HG03280 (cell line): ENCODE measurements around the gene PROX2.

Source experiments
- ATAC-seq: cut with Tn5 transposase; IDR thresholded peaks from one replicate; pipeline ENCODE4 v1.9.1; 2021; ENCODE audit warnings: mild to moderate bottlenecking, moderate library complexity; ENCODE audit not compliant: unreplicated experiment

PROX2 gene

GRCh38 chr14:74882103-74882920 lies 6.4 kb upstream of the PROX2 start:
- peak; percentile 43 for ATAC-seq

DNA sequence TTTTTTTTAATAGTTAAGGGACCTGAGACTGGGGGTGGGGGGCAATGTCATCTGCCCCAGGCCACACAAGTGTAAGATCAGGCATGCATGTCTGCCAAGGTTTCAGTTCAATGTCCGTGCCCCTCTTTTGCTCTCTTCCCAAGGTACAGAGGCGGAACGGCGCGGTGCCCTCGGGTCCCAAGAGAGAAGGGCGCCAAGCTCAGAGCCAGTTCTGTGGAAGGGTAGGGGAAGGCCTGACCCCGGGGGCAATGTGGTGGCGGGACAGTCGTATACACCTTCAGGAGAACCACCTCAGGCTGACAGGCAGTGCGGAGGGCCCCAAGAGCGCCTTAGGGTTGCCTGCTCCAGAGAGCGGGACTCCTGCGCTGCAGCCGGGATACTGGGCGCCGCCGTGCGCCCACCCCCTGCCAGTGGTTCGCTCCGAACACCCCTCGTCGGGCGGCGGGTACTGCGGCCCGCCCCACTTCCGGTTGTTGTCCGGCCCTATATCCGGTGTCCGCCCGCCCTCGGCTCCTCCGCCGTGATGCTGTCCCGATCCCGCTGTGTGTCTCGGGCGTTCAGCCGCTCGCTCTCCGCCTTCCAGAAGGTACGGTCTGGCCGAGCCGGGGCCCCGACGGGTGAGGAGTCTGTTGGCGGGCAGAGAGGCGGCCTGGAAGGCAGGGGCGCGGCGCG lies 5.6 kb upstream of the PROX2 start, which contains the start of gene DLST:
Gene DLST (plus strand): TSS at position 486 of the 672 bp plus-strand sequence. CDS start 38 bp downstream, at position 524.
- ATAC-seq: peak; percentile 95

- no peak for ATAC-seq
These were observed 3.7 kb upstream of the PROX2 start for GRCh38 chr14:74879427-74880182.

GRCh38 chr14:74875204-74875603 lies 741 bp downstream of the PROX2 start:
- no peak for ATAC-seq

- ATAC-seq: no peak
These were observed 4.1 kb downstream of the PROX2 start for GRCh38 chr14:74871819-74872218.

GRCh38 chr14:74868739-74869138 lies 7.2 kb downstream of the PROX2 start:
- ATAC-seq: no peak

DNA sequence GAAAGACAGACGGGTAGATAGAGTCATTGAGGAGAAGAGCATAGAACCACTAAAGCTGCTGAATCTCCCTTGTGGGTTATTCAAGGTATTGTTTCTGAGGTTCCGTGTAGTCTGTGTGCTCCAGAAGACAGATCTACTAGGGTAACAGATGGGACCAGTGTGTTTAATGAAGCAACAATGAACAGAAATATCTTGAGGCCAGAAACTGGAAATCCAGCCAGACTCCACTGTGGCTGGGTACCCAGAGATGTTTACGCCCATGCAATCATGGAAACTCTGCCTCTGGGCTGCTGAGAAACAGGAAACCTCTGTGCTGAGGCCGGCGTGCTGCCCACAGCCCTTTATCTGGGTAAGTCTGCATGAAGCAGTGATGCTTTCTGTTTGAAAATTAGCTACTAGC lies 8.3 kb downstream of the PROX2 start:
- ATAC-seq: no peak

DNA sequence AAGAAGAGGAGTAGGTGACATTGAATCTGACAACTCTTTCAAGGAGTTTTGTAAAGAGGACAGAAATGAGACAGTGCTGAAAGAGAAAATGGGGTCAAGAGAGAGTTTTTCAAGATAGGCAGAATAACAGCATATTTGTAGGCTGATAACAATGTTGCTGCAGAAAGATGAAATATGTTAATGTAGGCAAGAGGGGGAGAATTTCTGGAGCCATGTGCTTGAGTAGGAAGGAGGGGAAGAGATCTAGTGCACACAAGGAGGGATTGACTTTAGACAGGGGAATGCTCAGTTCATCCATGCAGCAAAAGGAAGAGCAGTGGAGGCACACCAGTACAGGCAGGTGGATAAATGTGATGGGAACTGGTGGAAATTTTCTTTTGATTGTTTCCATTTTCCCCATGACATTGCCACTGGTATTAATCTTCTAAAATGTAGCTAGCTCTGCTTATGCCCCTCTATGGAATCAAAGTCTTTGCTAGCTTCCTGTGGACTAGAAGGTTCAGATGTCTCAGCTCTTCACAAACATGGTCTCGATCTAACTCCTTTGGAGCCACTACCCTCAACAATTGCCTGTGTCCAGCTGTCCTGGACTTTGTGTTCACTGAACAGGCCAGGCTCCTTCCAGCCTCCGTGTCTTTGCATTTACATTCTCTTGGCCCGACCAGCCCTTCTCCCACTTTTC lies 9.1 kb downstream of the PROX2 start:
- ATAC-seq: no peak

DNA sequence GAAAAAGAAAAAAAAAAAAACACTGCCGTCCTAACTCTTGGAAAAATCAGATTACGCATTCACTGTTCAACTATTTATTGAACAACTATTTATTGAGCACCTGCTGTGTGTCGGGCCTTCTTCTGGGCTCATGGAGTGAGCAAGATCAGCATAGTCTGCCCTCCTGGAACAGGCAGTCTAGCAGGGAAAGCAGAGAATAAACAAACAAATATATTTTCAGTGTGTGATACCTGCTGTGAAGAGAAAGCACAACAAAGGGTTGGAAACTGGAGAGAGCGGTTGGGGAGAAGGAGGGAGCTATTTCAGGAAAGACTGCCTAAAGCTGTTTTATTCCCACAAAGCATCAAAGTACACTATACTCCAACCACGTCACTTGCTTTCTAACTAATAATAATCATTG lies 10.8 kb downstream of the PROX2 start:
- no peak for ATAC-seq

DNA sequence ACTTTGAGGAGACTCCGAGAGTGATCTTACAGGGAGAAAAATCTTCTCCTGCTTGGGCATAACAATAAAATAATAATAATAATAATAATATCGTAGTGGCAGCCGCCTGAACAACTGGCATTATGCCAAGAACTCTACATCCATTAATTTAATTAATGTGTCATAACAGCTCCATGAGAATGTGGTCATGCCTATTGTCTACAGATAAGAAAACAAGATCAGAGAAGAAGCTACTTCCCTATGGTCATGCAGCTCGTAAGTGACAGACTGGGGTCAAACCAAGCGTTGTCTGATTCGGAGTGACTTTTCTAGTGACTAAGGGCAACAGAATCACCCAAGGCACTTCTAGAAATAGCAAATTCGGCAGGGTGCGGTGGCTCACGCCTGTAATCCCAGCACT lies 11.7 kb downstream of the PROX2 start:
- no peak for ATAC-seq

GRCh38 chr14:74863274-74863673 lies 12.7 kb downstream of the PROX2 start:
- ATAC-seq: no peak

- no peak for ATAC-seq
These were observed 14.2 kb downstream of the PROX2 start for GRCh38 chr14:74861734-74862090.

DNA sequence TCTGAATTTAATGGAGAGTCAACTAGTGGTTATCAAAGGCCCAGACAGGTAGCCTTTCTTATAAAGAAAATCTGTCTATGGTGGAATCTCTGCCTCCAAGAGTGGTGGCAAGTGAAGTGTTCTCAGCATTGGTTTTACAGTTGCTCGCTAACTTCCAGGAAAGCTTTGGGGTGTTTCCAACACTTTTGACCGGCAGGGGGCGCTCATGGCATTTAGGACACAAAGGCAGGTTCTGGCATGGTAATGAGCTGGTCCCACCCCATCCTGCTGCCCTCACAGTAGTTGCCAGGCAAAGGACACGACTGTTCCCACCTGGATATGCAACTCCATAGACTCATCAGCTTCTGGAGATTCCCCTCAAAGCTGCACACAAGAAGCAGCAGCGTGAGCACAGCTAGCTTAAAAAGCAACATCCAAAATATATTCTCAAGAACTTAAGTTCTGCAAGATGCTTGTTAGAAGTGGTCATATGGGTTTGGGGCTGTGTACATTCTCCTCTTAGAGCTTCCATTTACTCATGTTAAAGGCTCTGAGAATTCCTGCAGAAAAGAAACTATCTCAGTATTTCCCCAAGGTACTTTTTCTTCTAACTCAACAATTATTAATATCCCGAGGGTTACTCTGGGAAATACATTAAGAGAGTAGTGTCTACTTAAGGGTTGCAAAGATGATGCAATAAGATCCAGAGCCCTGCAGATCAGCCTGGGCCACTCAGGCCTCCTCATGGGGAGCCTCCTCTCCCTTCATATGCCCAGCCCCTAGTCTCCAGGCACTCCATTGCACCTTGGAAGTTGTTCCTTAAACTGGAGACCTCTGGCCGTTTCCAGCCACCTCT lies 14.8 kb downstream of the PROX2 start:
- no peak for ATAC-seq

GRCh38 chr14:74859757-74860552 lies 16.0 kb downstream of the PROX2 start:
- no peak for ATAC-seq

GRCh38 chr14:74858022-74858421 lies 17.9 kb downstream of the PROX2 start:
- no peak for ATAC-seq

- no peak for ATAC-seq
These were observed 19.6 kb downstream of the PROX2 start for GRCh38 chr14:74856366-74856765.

DNA sequence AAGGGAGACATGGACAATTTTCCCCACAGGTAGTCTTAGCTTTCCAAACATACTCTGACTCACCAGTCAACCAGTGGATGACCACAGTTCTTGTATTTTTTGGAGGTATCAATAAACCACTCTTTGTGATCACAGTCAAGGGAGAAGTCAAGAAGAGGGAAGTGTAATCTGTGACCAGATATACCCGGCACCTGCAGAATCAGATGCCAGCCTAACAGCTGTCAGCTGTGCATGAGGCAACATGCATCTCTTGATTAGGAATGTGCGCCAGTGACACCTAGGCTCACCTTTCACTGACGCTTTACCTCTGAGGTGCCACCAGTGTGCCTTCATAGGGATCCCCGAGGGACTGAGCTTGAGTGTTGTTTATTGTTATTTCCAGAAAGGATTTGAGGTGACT lies 20.0 kb downstream of the PROX2 start:
- no peak for ATAC-seq

- ATAC-seq: no peak
These were observed 20.9 kb downstream of the PROX2 start for GRCh38 chr14:74855021-74855420.

DNA sequence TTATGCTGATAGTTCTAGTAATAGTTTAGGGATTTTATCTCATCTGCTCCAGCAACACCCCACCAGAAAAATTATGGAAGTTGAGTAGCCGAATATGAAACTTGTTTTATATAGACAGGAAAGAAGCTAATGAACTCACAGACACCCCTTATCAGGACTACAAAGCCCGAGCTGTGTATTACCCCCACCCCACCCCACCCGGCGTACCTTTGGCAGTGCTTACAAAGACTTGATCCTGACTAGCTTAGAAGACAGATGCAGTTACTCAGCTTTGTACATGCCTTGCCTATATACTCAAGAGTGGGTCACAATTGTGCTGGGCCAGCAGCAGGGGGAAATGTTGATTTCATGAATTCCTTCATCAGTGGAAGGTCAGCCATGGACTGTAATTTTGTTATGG lies 22.4 kb downstream of the PROX2 start:
- ATAC-seq: no peak
